ENCODE data around the gene MBD3L5.
"Not testable (repeated sequence)": the region's sequence is repeated elsewhere in the genome, so short reads cannot be mapped to it uniquely, and the experiment has no call there.

The MBD3L5 gene

GRCh38 chr19:7030278-7030677, at the start of gene MBD3L5:
MBD3L5 (plus strand) TSS chr19:7030578; CDS start chr19:7030612, 34 bp downstream.
- DNase-seq: not testable (repeated sequence)

- DNase-seq: no peak
Observed at GRCh38 chr19:6983448-6983847, 46.9 kb upstream of the MBD3L5 start.

DNA sequence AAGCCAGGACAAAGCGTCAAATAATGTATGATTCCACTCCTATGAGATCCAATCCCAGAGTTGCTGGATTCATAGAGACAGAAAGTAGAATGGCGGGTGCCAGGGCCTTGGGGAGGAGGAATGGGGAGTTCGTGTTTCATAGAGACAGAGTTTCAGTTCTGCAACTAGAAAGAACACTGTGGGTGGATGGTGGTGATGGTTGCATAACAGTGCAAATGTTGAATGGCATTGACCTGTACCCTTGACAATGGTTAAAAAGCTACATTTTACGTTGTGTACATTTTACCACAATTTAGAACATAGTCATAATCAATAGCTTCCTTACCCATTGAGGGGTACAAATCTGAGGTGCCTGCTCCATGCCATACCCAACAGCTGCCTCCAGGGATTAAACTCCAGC, 42.5 kb upstream of the MBD3L5 start:
- no peak for DNase-seq

- DNase-seq: no peak
Observed at GRCh38 chr19:6988257-6988656, 42.1 kb upstream of the MBD3L5 start.

- DNase-seq: no peak
Observed at GRCh38 chr19:6995054-6995453, 35.3 kb upstream of the MBD3L5 start.

- DNase-seq: no peak
Observed at GRCh38 chr19:6996810-6997209, 33.6 kb upstream of the MBD3L5 start.

- no peak for DNase-seq
Observed at GRCh38 chr19:6997679-6998445, 32.5 kb upstream of the MBD3L5 start.

DNA sequence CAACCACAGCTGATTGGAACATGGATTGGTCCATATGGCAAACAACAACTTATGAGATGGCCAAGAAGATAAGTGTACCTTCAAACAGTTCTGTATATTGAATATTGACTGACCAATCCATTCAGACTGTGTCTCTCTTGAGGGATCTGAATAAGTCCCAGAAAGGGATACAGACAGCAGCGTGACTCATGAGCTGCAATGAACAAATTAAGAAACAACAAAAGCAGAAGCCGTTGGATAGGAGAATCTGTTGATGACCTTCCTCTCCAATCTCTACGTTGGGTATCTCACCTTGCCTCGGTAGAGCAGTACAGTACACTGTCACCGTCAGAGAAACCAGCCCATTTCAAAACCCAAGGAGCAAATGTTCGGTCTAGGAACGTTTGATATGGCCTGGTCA, 30.4 kb upstream of the MBD3L5 start:
- no peak for DNase-seq

GRCh38 chr19:7000333-7000732, 30.0 kb upstream of the MBD3L5 start:
- no peak for DNase-seq

GRCh38 chr19:7000816-7001215, 29.6 kb upstream of the MBD3L5 start:
- DNase-seq: no peak

GRCh38 chr19:7004313-7004931, 26.0 kb upstream of the MBD3L5 start:
- DNase-seq: no peak

GRCh38 chr19:7006135-7006704, 24.2 kb upstream of the MBD3L5 start:
- no peak for DNase-seq

DNA sequence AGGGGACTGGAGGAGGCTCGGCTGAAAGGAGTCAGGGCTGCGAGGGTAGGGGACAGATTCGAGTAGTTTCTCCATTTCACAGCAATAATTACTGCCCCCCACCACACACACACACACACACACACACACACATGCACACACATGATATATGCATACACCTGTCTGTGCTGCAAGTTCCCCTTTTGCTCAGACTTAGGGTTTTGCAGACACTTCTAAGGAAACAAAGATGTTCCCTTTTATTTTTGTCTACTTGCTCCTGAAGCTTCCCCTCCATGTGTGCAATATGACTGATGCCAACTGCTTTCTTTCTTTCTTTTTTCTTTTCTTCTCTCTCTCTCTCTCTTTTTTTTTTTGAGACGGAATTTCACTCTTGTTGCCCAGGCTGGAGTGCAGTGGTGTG, 22.5 kb upstream of the MBD3L5 start:
- DNase-seq: no peak

- DNase-seq: no peak
Observed at GRCh38 chr19:7010722-7011593, 19.4 kb upstream of the MBD3L5 start.

DNA sequence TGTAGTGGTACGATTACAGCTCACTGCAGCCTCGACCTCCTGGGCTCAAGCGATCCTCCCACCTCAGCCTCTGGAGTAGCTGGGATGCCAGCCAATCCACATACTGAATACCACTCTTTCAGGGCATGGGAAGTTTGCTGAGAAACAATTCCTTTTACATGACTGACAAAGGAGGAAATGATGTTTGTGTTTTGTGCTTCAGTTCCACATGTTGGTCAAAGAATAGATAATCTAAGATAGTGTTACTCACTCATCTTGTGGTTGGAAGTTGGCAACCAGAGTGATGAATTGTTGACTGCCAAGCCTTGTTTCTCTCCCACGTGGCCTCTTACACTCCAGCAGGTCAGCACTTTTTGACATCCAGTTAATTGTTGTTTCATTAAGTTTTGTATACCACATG, 16.7 kb upstream of the MBD3L5 start:
- DNase-seq: peak; percentile 7

GRCh38 chr19:7018828-7019227, 11.6 kb upstream of the MBD3L5 start:
- no peak for DNase-seq

DNA sequence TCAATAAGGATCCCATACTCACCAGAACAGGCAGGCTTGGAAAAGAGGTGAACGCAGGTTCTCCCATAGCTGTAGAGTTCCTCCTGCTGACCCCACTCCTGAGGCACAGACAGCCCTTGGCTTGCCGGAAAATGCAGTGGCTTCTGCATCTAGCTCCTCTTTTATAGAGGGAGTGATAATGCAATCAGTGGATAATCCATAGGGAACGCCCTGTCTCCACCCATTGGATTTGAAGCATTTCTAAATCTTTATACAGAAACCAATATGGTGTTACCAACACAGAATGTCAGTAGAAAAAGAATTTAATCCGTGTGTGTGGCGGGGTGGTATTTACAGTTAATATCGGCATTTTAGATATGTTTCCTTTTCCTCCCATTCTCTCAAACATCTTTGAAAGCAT, 9.0 kb upstream of the MBD3L5 start, which contains the start of gene MBD3L2B:
Gene MBD3L2B (minus strand): TSS at position 101 of the 400 bp plus-strand sequence. CDS start 34 bp downstream, at position 67.
- not testable (repeated sequence) for DNase-seq

GRCh38 chr19:7028790-7029189, 1.6 kb upstream of the MBD3L5 start:
- DNase-seq: not testable (repeated sequence)

DNA sequence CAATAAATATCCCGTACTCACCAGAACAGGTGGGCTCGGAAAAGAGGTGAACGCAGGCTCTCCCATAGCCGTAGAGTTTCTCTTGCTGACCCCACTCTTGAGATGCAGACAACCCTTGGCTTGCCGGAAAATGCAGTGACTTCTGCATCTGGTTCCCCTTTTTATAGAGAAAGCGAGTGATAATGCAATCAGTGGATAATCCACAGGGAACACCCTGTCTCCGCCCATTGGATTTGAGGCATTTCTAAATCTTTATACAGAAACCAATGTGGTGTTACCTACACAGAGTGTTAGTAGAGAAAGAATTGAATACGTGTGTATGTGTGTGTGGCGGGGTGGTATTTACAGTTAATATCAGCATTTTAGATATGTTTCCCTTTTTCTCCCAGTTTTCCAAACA, 9.7 kb downstream of the MBD3L5 start, which contains the start of gene MBD3L4:
Gene MBD3L4 (minus strand): TSS at position 101 of the 400 bp plus-strand sequence. CDS start 35 bp downstream, at position 66.
- not testable (repeated sequence) for DNase-seq

DNA sequence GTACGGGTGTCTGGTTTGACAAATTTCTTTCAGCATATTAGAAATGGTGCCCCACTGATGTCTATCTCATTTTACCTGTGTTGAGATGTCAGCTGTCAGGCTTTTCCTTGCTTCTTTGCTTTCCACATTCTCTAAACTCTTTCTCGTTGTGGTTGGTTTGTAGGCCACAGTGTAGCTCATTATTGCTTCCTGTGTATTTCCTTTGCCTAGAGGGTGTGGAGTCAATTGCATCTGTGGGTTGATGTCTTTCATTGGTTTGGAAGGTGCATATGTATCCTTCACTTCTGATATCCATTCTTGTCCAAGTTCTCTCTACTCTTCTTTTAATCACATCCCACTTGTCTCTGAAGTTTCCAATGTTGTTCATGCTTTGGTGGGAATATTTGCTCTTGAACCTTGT, 11.2 kb downstream of the MBD3L5 start:
- not testable (repeated sequence) for DNase-seq

- DNase-seq: not testable (repeated sequence)
Observed at GRCh38 chr19:7049021-7049420, 18.6 kb downstream of the MBD3L5 start, which contains the start of gene MBD3L2. MBD3L2 (plus strand) TSS chr19:7049321; CDS start chr19:7049374, 53 bp downstream.

DNA sequence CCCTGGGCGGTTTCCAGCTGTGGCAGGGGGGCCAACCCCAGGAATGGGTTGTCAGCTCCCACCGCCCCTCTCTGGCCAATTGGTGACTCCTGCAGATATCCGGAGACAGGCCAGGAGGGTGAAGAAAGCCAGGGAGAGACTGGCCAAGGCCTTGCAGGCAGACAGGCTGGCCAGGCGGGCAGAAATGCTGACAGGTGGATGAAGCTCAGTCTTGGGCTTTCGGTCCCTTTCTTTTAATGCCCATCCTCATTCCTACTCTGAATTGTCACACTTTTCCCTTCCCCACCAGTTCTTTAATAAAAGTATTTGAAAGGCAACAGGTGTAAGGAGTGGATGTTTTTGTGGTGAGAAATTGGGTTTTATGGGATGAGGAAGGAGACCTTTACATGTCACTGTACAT, 21.0 kb downstream of the MBD3L5 start:
- DNase-seq: not testable (repeated sequence)

DNA sequence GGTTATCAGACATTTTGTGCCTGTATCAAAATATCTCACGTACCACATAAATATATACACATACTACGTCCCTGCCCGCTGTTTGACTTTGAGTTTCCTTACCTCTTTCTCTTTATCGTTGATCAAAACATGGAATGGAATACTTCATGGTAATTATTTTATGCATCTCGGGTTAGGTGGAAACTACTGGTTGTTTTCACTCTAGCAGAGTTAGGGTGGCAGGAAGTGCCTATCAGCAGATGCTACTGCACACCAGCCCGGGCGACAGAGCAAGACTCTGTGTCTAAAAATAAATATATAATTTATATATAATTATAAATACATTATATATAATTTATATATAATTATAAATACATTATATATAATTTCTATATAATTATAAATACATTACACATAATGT, 22.5 kb downstream of the MBD3L5 start:
- not testable (repeated sequence) for DNase-seq
